Fibroblast of skin of scalp (primary cell): Measurements from ENCODE around the gene TWF2.
A peak's percentile ranks its signal among the peaks of the same experiment; 100 is the strongest.

ENCODE experiments used
- DNase-seq: peaks from one replicate; pipeline ENCODE4 v3.0.0-alpha.2; 2013

TWF2 gene

GRCh38 chr3:52237006-52237656 lies 1.8 kb downstream of the TWF2 start:
- DNase-seq: no peak

DNA sequence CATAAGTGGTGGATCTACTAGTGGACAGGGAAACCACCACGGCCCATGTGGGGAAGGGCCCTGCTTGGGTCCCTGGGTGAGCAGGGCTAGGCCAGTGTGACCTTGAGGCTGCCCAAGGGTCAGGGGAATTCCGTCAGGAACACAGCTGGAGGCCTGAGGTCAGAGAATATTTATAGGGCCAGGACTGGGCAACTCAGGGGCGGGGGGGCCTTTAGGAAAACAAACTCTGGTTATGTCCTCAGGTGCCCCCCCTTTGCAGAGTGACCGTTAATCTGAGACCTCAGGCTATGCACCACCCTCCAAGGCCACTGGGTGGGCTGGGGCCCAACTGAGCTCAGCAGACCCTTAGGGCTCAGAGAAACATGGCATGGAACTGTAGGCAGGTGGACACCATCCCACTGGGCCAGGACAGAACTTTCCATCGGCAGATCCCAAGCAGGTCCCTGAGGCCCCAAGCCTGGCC lies 2.5 kb downstream of the TWF2 start:
- no peak for DNase-seq

GRCh38 chr3:52234516-52235447 lies 4.2 kb downstream of the TWF2 start:
- no peak for DNase-seq

DNA sequence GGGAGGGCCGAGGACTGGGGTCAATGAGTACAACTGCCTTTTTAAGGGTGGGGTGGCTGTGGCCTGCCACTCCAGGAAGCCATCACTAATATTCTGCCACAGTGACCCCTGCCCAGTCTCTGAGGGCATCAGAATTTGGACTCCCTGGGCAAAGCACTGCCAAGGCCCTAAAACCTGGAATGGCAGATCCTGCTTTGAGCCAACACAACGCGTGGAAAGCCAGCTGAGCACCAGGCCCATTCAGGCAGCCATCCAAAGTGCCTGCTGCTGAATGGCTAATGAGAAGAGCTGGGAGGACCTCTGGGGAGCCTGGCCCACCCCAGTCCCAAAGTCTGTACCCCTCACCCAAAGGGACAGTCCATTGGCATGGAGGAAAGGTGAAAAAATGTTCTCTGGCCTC lies 5.0 kb downstream of the TWF2 start:
- DNase-seq: no peak

- DNase-seq: no peak
Measured at GRCh38 chr3:52233108-52233591, 5.8 kb downstream of the TWF2 start.

GRCh38 chr3:52232279-52233107 lies 6.5 kb downstream of the TWF2 start:
- no peak for DNase-seq

DNA sequence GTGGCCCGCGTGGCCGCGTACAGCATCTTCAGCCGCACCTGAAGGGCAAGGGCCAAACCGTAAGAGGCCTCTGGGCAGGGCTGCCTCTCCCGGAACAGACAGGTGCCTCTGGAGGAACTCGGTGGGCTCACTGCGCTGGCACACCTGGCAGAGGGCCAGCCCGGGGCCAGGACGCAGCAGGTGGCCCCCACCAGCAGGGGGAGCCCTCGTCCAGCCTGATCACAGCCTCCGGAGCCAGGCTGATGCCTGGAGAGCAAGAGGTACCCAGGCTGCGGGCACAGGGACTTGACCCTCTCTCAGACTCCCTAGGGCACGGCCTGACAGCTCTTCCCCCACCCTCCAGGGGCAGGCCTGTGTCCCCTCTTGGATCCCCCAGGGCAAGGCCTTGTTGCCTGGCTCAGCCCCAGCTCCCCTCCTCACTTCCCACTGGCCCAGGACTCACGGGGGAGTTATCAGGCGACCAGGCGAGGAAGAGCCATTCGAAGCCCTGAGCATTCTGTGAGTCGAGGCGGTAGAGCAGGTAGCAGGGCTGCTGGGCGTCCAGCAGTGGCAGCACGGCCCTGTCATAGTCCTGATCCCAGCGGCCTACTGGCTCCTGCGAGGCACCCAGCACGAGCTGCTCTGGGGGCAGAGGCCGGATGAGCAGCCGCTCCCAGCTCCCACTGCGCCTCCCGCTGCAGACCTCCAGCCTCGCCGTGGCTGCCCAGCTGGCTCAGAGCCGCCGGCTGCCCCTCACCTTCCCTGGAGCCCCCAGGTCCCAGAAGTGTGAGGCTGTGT lies 7.3 kb downstream of the TWF2 start:
- peak; percentile 53 for DNase-seq

GRCh38 chr3:52230889-52231499 lies 8.0 kb downstream of the TWF2 start:
- DNase-seq: no peak

DNA sequence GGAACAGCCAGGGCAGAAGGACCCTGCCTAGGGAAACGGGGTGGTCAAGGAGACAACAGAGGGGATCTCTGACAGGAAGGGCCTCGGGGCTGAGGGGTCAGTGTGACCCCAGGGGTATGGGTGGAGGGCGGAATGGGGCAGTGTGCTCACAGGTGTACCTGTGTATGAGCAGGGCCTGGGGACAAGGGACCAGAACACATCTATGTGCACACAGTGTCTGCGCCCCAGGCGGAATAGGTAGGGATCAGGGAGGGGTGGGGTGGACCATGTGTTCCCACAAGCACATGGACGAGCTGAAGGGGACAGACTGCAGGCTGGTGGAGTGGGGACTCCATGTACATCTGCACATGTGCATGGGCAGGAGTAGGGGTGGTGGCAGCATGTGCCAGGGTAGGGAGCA lies 8.5 kb downstream of the TWF2 start:
- no peak for DNase-seq

GRCh38 chr3:52229656-52230055 lies 9.3 kb downstream of the TWF2 start:
- no peak for DNase-seq

- no peak for DNase-seq
Measured at GRCh38 chr3:52228751-52229291, 10.1 kb downstream of the TWF2 start.

DNA sequence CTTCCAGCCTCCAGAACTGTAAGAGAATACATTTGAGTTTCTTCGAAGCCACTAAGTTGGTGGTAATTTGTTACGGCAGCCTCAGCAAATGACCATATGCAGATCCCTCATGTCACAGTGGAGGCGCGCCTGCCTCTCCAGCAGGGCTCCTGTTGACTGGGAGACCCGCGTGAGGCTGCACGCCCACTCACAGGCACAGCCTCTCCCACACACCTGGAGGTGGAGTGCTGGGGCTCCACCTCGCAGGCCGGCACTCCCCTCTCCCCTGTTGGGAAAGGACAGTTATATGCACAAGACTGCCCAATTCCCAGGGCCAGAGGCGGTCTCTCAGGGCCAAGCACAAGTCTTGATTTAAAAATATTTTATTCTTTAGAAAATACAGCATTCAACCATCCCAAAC lies 10.7 kb downstream of the TWF2 start:
- DNase-seq: no peak

DNA sequence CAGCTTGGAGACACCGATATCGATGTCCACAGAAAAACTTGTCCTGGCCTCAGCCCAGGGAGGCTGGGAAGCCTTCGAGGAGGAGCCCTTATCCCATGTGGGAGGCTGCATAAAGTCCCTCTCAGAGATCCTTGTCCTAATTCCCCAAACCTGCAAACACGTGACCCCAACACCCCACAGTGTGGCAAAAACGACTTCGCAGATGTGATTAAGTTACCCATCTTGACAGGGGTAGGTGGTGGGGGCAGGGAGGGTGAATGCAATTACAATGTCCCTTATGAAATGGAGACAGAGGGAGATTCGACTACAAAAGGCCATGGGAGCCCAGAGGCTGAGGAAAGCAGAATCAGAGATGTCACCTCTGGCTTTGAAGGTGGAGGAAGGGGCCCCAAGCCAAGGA lies 11.2 kb downstream of the TWF2 start:
- DNase-seq: no peak

GRCh38 chr3:52227117-52227516 lies 11.8 kb downstream of the TWF2 start:
- DNase-seq: no peak

DNA sequence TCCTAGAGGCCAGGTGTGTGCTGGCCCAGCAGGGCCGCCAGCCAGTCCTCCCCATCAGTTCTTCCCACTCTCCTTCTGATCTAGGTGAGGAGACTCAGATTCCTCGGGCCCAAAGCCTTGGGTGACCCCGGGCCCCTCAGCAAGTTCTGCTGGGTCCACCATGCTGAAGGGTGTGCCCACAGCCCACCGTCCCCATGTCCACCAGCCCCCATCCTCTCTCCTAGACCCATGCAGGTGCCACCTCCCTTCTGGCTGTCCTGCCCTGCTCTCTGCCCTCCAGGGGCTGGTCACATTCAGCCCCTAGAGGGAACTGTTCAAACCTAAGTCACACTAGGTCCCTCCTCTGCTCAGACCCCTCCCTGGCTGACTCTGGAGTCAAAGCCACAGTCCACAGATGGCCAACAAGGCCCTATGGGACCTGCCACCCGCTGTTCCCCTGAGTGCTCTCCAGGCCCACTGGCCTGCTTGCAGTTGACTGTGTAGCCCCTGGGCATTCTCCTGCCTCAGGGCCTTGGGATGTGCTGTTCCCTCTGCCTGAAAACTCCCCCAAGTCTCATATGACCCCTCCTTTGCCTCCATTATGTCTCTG lies 12.6 kb downstream of the TWF2 start:
- DNase-seq: no peak

DNA sequence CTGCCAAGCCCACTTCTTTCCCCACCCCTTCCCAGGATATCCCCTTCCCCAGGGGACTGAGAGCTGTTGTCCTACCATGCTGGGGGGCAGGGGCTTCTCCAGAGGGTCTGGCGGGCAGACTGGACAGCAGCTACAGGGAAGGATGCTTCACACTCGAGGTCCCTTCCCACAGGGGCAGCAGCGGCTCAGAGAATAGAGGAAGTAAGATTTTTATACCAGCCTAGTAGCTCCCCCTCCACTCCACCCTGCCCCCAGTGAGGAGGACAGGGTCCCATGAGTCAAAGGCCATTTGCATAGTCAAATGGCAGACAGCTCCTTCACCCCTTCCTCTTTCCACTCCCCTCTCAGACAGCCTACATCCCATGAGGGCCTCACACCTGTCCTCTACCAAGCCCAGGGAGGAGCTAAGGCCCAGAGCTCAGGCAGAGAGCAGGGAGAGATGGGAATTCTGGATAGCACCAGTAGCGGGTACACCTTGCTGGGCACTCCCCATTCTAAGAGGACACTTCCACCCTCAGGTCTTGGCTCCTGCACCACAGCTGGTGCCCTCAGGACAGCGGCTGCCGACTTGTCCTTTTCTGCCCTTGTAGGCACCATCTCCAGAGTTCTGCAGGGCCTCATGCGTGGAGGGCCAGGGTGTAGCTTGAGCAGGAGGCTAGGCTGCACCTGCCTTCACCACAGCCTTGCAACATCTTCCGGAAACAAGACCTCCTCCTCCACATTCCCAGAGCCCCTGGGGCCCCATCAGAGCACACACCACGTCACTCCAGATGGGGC lies 13.3 kb downstream of the TWF2 start, which contains the start of gene TLR9:
TLR9 (minus strand) TSS at position 194 of the 777 bp plus-strand sequence; CDS start at position 78, 116 bp downstream.
- no peak for DNase-seq

- DNase-seq: no peak
Measured at GRCh38 chr3:52223449-52224408, 15.2 kb downstream of the TWF2 start.
